Esophagus muscularis mucosa (tissue), 4 donors: ENCODE measurements around the gene KIF26B. TPM values are rescaled to one million over a fixed set of nuclear protein-coding genes. Genes with fewer than 3 reads are reported as not detected.

ENCODE experiments used
- DNase-seq: peaks from one replicate; pipeline ENCODE4 v3.0.0-alpha.2; 2017; ENCODE audit errors: extremely low spot score
- H3K27ac ChIP-seq, 4 donors: fragments of 200-600 bp; sonication (generic); replicated peaks in 1 of 4; 1 replicate in 3 of 4; 2 replicates in 1 of 4; pipeline ENCODE4 v1.5.1; 2016 to 2019; ENCODE audit warnings: mild to moderate bottlenecking in 1 of 4
- H3K27me3 ChIP-seq, 4 donors: fragments of 200-600 bp; sonication (generic); one replicate each; pipeline versions ENCODE4 v1.5.1 to v1.6.0; 2016 to 2019
- H3K36me3 ChIP-seq, 4 donors: fragments of 200-600 bp; sonication (generic); one replicate each; pipeline ENCODE4 v1.5.1; 2016 to 2019
- H3K4me1 ChIP-seq, 4 donors: fragments of 200-600 bp; sonication (generic); one replicate each; pipeline ENCODE4 v1.5.1; 2016 to 2019
- H3K4me3 ChIP-seq, 4 donors: fragments of 200-600 bp; sonication (generic); 1 replicate in 2 of 4; 2 replicates in 2 of 4; pipeline ENCODE4 v1.5.1; 2016 to 2019; ENCODE audit warnings: mild to moderate bottlenecking in 4 of 4, moderate library complexity in 1 of 4
- H3K9me3 ChIP-seq, 4 donors: fragments of 200-600 bp; sonication (generic); 1 replicate in 3 of 4; 2 replicates in 1 of 4; pipeline ENCODE4 v1.5.1; 2016 to 2019
- CTCF ChIP-seq, 3 experiments: fragments of 200-600 bp in 2 of 3; fragments of 450-650 bp in 1 of 3; sonication (generic) in 2 of 3; IDR thresholded peaks; one replicate each; pipeline ENCODE4 v1.5.1; 2017 to 2019; ENCODE audit warnings: antibody characterized with exemption in 3 of 3, mild to moderate bottlenecking in 2 of 3, moderate library complexity in 1 of 3
- EP300 ChIP-seq: sonication (generic); formaldehyde crosslinking; IDR thresholded peaks from one replicate; pipeline ENCODE4 v1.6.1; 2017; ENCODE audit warnings: antibody characterized with exemption
- POLR2A ChIP-seq: fragments of 450-650 bp; IDR thresholded peaks from one replicate; pipeline ENCODE4 v1.6.1; 2017; ENCODE audit warnings: antibody characterized with exemption, moderate library complexity, mild to moderate bottlenecking, low read depth
- POLR2AphosphoS5 ChIP-seq, 2 donors: sonication (generic); formaldehyde crosslinking; IDR thresholded peaks; one replicate each; pipeline ENCODE4 v1.6.1; 2017; ENCODE audit warnings: antibody characterized with exemption in 2 of 2
- WGBS: methylation state at CpG from one replicate; pipeline ENCODE4 v1.1.5; 2018; 5-methylcytosine and 5-hydroxymethylcytosine counted together
- intact Hi-C: fragments of 100-400 bp; cut with DNase I; formaldehyde crosslinking; loops from one replicate; pipeline ENCODE4 v1.15.1; 2023
- total RNA-seq, 4 donors: library from RNA; depleted of rRNA; stranded (reverse); fragments of >200 nt; gene quantifications; one replicate each; pipeline versions ENCODE4 v1.1.0 to v1.2.1, GENCODE V29; 2016

The KIF26B gene
- total RNA-seq, 4 donors from 2014 or later = 0.13 to 3.7 (median 1.3) TPM

GRCh38 chr1:245687636-245688535 is 533.1 kb downstream of the KIF26B start:
- peaks cover 11 to 15% (median 14%) of the 10 kb centered on the region in 4 donors for H3K4me1 ChIP-seq
- TF ChIP-seq EP300 (no peak), POLR2AphosphoS5 (IDR thresholded peaks at IDR 0.05) (no peak), POLR2A (no peak), CTCF (IDR thresholded peaks at IDR 0.05) (no peak)
- no peaks in the 10 kb centered on the region for H3K36me3 ChIP-seq
- no peaks in the 10 kb centered on the region for H3K9me3 ChIP-seq
- DNase-seq = no peak
- H3K4me3 ChIP-seq = peak overlapping the region in 3 of 4 donors; percentile 18 to 41 (median 36)
- intact Hi-C loops = no loop called here
- 64% methylated on average over 11 of the region's 74 CpGs for WGBS
- H3K27ac ChIP-seq = no peak overlapping the region
- peaks cover 0 to 5% (median 0%) of the 10 kb centered on the region in 4 donors for H3K27me3 ChIP-seq

DNA sequence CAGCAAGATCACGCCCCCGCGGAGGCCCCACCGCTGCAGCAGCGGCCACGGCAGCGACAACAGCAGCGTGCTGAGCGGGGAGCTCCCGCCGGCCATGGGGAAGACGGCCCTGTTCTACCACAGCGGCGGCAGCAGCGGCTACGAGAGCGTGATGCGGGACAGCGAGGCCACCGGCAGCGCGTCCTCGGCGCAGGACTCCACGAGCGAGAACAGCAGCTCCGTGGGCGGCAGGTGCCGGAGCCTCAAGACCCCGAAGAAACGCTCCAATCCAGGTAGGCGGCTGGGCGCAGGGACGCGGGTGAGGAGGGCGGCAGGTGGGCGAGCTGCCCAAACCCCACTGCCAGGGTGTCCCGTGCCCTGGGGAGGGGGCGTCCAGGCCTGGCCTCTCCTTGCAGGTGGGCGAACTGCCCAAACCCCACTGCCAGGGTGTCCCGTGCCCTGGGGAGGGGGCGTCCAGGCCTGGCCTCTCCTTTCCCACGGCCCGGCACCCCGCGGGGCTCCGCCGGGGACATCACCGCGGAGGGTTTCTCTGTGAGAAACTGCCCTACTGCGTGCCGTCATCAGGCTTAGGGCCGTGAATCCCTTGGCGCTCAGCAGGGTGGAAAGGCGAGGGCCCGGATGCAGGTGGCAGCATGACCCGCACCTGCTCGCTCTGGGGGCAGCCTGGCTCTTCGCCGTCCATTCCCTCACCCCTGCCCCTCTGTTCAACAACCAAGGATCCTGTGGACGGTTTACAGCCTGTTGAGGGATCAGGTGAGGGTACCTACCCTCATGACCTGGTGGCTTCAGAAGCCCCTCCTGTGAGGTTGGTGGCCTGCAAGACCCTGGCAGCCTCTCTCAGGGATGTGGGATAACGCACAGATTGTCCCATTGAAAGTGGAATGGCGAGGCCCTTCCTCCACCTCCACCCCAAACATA is 534.0 kb downstream of the KIF26B start:
- H3K4me3 ChIP-seq = peak overlapping the region in 2 of 4 donors; percentile 36 to 41
- no peak overlapping the region for H3K27ac ChIP-seq
- H3K36me3 ChIP-seq = no peaks in the 10 kb centered on the region
- no peaks in the 10 kb centered on the region for H3K9me3 ChIP-seq
- WGBS = 94% methylated on average over 36 of the region's 63 CpGs
- no peak for DNase-seq
- peaks cover 2 to 6% (median 5%) of the 10 kb centered on the region in 4 donors for H3K4me1 ChIP-seq
- TF ChIP-seq CTCF (IDR thresholded peaks at IDR 0.05) = no peak
- TF ChIP-seq POLR2AphosphoS5 (IDR thresholded peaks at IDR 0.05) = no peak
- TF ChIP-seq EP300 = no peak
- TF ChIP-seq POLR2A = no peak
- H3K27me3 ChIP-seq = peaks cover 0 to 5% (median 0%) of the 10 kb centered on the region in 4 donors
- intact Hi-C loops = no loop called here

- H3K9me3 ChIP-seq = no peaks in the 10 kb centered on the region
- peaks cover 0 to 5% (median 0%) of the 10 kb centered on the region in 4 donors for H3K27me3 ChIP-seq
- intact Hi-C loops = no loop called here
- H3K4me3 ChIP-seq = no peak overlapping the region
- TF ChIP-seq POLR2A (no peak), POLR2AphosphoS5 (IDR thresholded peaks at IDR 0.05) (no peak), CTCF (IDR thresholded peaks at IDR 0.05) (no peak), EP300 (no peak)
- H3K27ac ChIP-seq = no peak overlapping the region
- no peaks in the 10 kb centered on the region for H3K4me1 ChIP-seq
- no peaks in the 10 kb centered on the region for H3K36me3 ChIP-seq
- DNase-seq = no peak
- WGBS = 93% methylated on average over 9 of the region's 9 CpGs
Observed at GRCh38 chr1:245690156-245690690, 535.4 kb downstream of the KIF26B start.

- Histone ChIP-seq H3K27me3 (peaks cover 0 to 5% (median 0%) of the 10 kb centered on the region in 4 donors), H3K9me3 (peaks cover 0 to 4% (median 1%) of the 10 kb centered on the region in 4 donors), H3K4me1 (no peaks in the 10 kb centered on the region), H3K36me3 (no peaks in the 10 kb centered on the region), H3K27ac (no peak overlapping the region), H3K4me3 (no peak overlapping the region)
- no peak for DNase-seq
- intact Hi-C loops = no loop called here
- 92% methylated on average over 13 of the region's 13 CpGs for whole genome bisulfite sequencing
- TF ChIP-seq EP300 = no peak
- no peak for TF ChIP-seq CTCF (IDR thresholded peaks at IDR 0.05)
- TF ChIP-seq POLR2A = no peak
- TF ChIP-seq POLR2AphosphoS5 (IDR thresholded peaks at IDR 0.05) = no peak
Observed at GRCh38 chr1:245690946-245691541, 536.3 kb downstream of the KIF26B start.
